Activated CD8-positive, alpha-beta memory T cell treated with anti-CD3 and anti-CD28 coated beads, Interleukin-2, amount 10 ng/mL, durations not matched to agents 7 days and 5 days (primary cell): ENCODE data around the gene ZMIZ1. TPM values are rescaled to one million over a fixed set of nuclear protein-coding genes. Genes with fewer than 3 reads are reported as not detected.

Experiments used
- ATAC-seq: fragments of 150-1000 bp; cut with Tn5 transposase; one replicate; pipeline ENCODE4 v1.10.0; 2021; ENCODE audit warnings: moderate library complexity
- CTCF ChIA-PET: fragments of 350-600 bp; sonication (Branson Sonifier 250); formaldehyde crosslinking; loops from one replicate; lab custom pipeline; 2021; ENCODE audit warnings: antibody characterized with exemption; lab: Charles Lee
- DNase-seq: peaks from one replicate; pipeline ENCODE4 v3.0.0-alpha.2; 2020
- H3K27ac Mint-ChIP-seq: one replicate; pipeline ENCODE4 v1.8.0; 2021; ENCODE audit warnings: mild to moderate bottlenecking, mixed read lengths
- H3K27me3 Mint-ChIP-seq: one replicate; pipeline ENCODE4 v1.8.0; 2021; ENCODE audit warnings: mixed read lengths
- H3K36me3 Mint-ChIP-seq: one replicate; pipeline ENCODE4 v1.8.0; 2021; ENCODE audit warnings: mild to moderate bottlenecking, mixed read lengths
- H3K4me1 Mint-ChIP-seq: one replicate; pipeline ENCODE4 v1.8.0; 2021; ENCODE audit warnings: mixed read lengths
- H3K4me3 Mint-ChIP-seq: one replicate; pipeline ENCODE4 v1.8.0; 2021; ENCODE audit warnings: mild to moderate bottlenecking, moderate library complexity, mixed read lengths
- H3K9me3 Mint-ChIP-seq: one replicate; pipeline ENCODE4 v1.8.0; 2022; ENCODE audit warnings: low read depth, mixed read lengths
- total RNA-seq, 2 experiments: library from RNA; stranded (reverse); gene quantifications; one replicate each; pipeline ENCODE4 v1.2.3, GENCODE V29; 2021

The ZMIZ1 gene
- total RNA-seq, 2 experiments from 2014 or later, result 52.7 to 71.5 TPM

- H3K4me3 Mint-ChIP-seq, result peak overlapping the region; percentile 66
- H3K27me3 Mint-ChIP-seq, result no peaks in the 10 kb centered on the region
- CTCF ChIA-PET, result interaction anchor here (0.9 to 6.4 kb wide), 11 partner anchors 20 to 220 kb away, joined by 3 to 42 read pairs (median 5); partner anchors contain the start of gene PPIF
- peaks cover 69% of the 10 kb centered on the region for H3K4me1 Mint-ChIP-seq
- H3K27ac Mint-ChIP-seq, result peak overlapping the region; percentile 95
- no peaks in the 10 kb centered on the region for H3K9me3 Mint-ChIP-seq
- peak; percentile 91 for DNase-seq
- peaks cover 22% of the 10 kb centered on the region for H3K36me3 Mint-ChIP-seq
- peak; percentile 68 for ATAC-seq
These were observed 216.8 kb downstream of the ZMIZ1 start for GRCh38 chr10:79285315-79286197.

- Mint-ChIP-seq H3K9me3 (no peaks in the 10 kb centered on the region), H3K4me3 (peak overlapping the region; percentile 66), H3K36me3 (peaks cover 21% of the 10 kb centered on the region), H3K4me1 (peaks cover 69% of the 10 kb centered on the region), H3K27me3 (no peaks in the 10 kb centered on the region), H3K27ac (peak overlapping the region; percentile 95)
- DNase-seq (peak; percentile 96), ATAC-seq (peak; percentile 89)
- CTCF ChIA-PET, result interaction anchor here (0.8 to 6.4 kb wide), 10 partner anchors 21 to 220 kb away, joined by 3 to 42 read pairs (median 4); partner anchors contain the start of gene PPIF
These were observed 217.7 kb downstream of the ZMIZ1 start for GRCh38 chr10:79286318-79286951.

GRCh38 chr10:79287973-79288723 is 219.4 kb downstream of the ZMIZ1 start:
- H3K27ac Mint-ChIP-seq, result peak overlapping the region; percentile 60
- no peak for ATAC-seq
- peaks cover 70% of the 10 kb centered on the region for H3K4me1 Mint-ChIP-seq
- CTCF ChIA-PET, result interaction anchor here (0.6 to 6.4 kb wide), 6 partner anchors 29 to 179 kb away, joined by 3 to 42 read pairs (median 16); partner anchors contain the start of gene PPIF
- no peak for DNase-seq
- no peaks in the 10 kb centered on the region for H3K27me3 Mint-ChIP-seq
- H3K4me3 Mint-ChIP-seq, result no peak overlapping the region
- H3K9me3 Mint-ChIP-seq, result no peaks in the 10 kb centered on the region
- peaks cover 17% of the 10 kb centered on the region for H3K36me3 Mint-ChIP-seq

- Mint-ChIP-seq H3K9me3 (no peaks in the 10 kb centered on the region), H3K27me3 (no peaks in the 10 kb centered on the region), H3K4me3 (no peak overlapping the region), H3K27ac (no peak overlapping the region), H3K36me3 (peaks cover 20% of the 10 kb centered on the region), H3K4me1 (peaks cover 67% of the 10 kb centered on the region)
- ATAC-seq, result no peak
- no peak for DNase-seq
- CTCF ChIA-PET, result interaction anchor here (1.0 to 6.4 kb wide), 3 partner anchors 27 to 54 kb away, joined by 3 to 42 read pairs (median 4); no protein-coding TSS in a partner anchor
These were observed 221.0 kb downstream of the ZMIZ1 start for GRCh38 chr10:79289801-79290200.

- Mint-ChIP-seq H3K9me3 (no peaks in the 10 kb centered on the region), H3K27ac (peak overlapping the region; percentile 20), H3K36me3 (peaks cover 33% of the 10 kb centered on the region), H3K4me3 (no peak overlapping the region), H3K4me1 (peaks cover 54% of the 10 kb centered on the region), H3K27me3 (no peaks in the 10 kb centered on the region)
- DNase-seq (no peak), ATAC-seq (peak; percentile 11)
- CTCF ChIA-PET, result interaction anchor here (0.6 to 2.6 kb wide), 10 partner anchors 11 to 81 kb away, joined by 3 to 14 read pairs (median 6); no protein-coding TSS in a partner anchor
These were observed 223.4 kb downstream of the ZMIZ1 start for GRCh38 chr10:79292026-79292766.

- Mint-ChIP-seq H3K4me3 (no peak overlapping the region), H3K27me3 (no peaks in the 10 kb centered on the region), H3K36me3 (peaks cover 29% of the 10 kb centered on the region), H3K27ac (peak overlapping the region; percentile 20), H3K4me1 (peaks cover 47% of the 10 kb centered on the region), H3K9me3 (no peaks in the 10 kb centered on the region)
- ATAC-seq (peak; percentile 63), DNase-seq (peak; percentile 55)
- CTCF ChIA-PET, result interaction anchor here (0.6 to 2.6 kb wide), 11 partner anchors 11 to 80 kb away, joined by 3 to 14 read pairs (median 6); no protein-coding TSS in a partner anchor
These were observed 224.4 kb downstream of the ZMIZ1 start for GRCh38 chr10:79292891-79293746.

DNA sequence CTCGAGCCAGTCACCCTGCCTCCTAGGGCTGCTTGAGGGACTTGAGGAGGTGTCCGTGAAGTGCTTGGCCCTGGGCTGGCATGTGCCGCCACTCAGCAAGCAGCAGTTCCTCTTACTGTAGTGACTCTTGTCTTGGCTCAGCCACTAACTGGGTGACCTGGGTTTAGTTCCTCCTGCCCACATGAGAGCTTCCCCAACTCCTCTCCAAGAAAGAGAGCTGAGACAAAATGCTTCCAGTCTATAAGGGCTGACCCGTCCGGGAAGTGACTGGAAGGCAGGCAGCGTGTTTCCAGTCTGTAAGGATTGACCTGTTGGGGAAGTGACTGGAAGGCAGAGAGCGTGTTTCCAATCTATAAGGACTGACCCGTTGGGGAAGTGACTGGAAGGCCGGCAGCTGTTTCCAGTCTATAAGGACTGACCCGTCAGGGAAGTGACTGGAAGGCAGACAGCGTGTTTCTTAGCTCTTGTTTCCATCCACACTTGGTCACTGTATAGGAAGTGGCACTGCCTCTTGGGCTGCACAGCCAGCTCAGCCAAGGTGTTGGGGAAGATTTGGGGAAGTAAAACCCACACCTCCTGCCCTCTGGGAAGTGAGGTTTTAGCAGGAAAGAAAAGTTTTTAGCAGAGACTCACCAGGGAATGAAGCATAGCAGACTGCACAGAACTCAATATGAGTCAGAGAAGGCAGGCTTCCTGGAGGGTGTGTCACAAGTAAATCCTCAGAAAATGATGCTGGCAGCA is 225.2 kb downstream of the ZMIZ1 start:
- ATAC-seq (no peak), DNase-seq (no peak)
- Mint-ChIP-seq H3K4me3 (no peak overlapping the region), H3K4me1 (peaks cover 48% of the 10 kb centered on the region), H3K9me3 (no peaks in the 10 kb centered on the region), H3K36me3 (peaks cover 29% of the 10 kb centered on the region), H3K27ac (peak overlapping the region; percentile 73), H3K27me3 (no peaks in the 10 kb centered on the region)
- CTCF ChIA-PET, result interaction anchor here (0.9 to 2.6 kb wide), 7 partner anchors 9 to 54 kb away, joined by 3 to 13 read pairs (median 5); no protein-coding TSS in a partner anchor

DNA sequence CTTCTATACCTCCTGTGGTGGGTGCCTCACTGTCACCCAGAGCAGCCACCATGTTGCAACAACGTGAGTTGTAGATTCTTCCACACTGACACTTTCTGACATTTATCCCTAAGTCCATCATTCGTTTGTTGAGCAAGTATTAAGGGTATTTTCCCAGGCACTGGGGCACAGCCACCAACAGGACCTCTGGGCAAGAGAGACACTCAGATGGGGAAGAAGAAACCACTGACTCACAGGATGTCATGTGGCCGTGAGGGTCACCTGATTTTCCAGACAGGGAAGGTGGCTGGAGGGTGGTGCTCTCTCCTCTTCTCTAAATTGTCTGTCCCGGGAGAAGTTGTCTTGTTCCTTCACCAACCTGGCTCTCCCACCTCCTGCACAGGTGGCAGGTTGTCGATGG is 226.8 kb downstream of the ZMIZ1 start:
- H3K27ac Mint-ChIP-seq, result peak overlapping the region; percentile 25
- H3K4me3 Mint-ChIP-seq, result no peak overlapping the region
- H3K36me3 Mint-ChIP-seq, result peaks cover 35% of the 10 kb centered on the region
- ATAC-seq (no peak), DNase-seq (peak; percentile 57)
- peaks cover 46% of the 10 kb centered on the region for H3K4me1 Mint-ChIP-seq
- CTCF ChIA-PET, result interaction anchor here (1.3 to 1.8 kb wide), 2 partner anchors 21 to 53 kb away, joined by 4 to 7 read pairs; no protein-coding TSS in a partner anchor
- no peaks in the 10 kb centered on the region for H3K27me3 Mint-ChIP-seq
- no peaks in the 10 kb centered on the region for H3K9me3 Mint-ChIP-seq

GRCh38 chr10:79296431-79296830 is 227.7 kb downstream of the ZMIZ1 start:
- DNase-seq (no peak), ATAC-seq (no peak)
- Mint-ChIP-seq H3K27ac (no peak overlapping the region), H3K36me3 (peaks cover 40% of the 10 kb centered on the region), H3K27me3 (no peaks in the 10 kb centered on the region), H3K9me3 (no peaks in the 10 kb centered on the region), H3K4me1 (peaks cover 46% of the 10 kb centered on the region), H3K4me3 (no peak overlapping the region)
- CTCF ChIA-PET, result no interaction called here

- peak; percentile 55 for DNase-seq
- Mint-ChIP-seq H3K36me3 (peaks cover 40% of the 10 kb centered on the region), H3K4me3 (no peak overlapping the region), H3K27ac (peak overlapping the region; percentile 48), H3K4me1 (peaks cover 32% of the 10 kb centered on the region), H3K27me3 (no peaks in the 10 kb centered on the region), H3K9me3 (no peaks in the 10 kb centered on the region)
- peak; percentile 65 for ATAC-seq
- CTCF ChIA-PET, result no interaction called here
These were observed 229.9 kb downstream of the ZMIZ1 start for GRCh38 chr10:79298403-79299244.
